Ammon's horn (tissue), 1 donor: Measurements from ENCODE around the gene ZFYVE21.

ENCODE experiments used
- DNase-seq: peaks from one replicate; pipeline ENCODE4 v3.0.0-alpha.2; 2016; ENCODE audit warnings: low spot score

Gene ZFYVE21

DNA sequence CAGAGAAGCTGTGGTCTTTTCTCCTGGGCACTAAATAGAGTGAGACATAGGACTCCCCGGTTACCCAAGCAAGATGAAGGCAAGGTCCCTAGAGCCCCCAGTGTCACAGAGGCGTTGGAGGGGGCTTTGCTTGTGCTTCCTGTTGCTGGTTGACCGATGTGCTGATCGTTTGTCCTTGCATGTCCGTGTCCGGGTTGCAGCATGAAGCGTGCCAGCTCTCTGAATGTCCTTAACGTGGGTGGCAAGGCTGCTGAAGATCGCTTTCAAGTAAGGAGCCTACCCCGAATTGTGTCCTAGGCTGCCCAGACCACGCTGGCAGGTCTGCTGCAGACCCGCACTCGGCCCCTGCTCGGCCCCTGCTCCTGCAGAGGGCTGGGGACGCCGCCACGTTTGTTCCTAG is 23.5 kb upstream of the ZFYVE21 start:
- peak; percentile 3 for DNase-seq

- no peak for DNase-seq
Measured at GRCh38 chr14:103692871-103693270, 22.7 kb upstream of the ZFYVE21 start.

- DNase-seq: no peak
Measured at GRCh38 chr14:103693515-103693914, 22.1 kb upstream of the ZFYVE21 start.

- peak; percentile 30 for DNase-seq
Measured at GRCh38 chr14:103694572-103695026, 21.0 kb upstream of the ZFYVE21 start.

DNA sequence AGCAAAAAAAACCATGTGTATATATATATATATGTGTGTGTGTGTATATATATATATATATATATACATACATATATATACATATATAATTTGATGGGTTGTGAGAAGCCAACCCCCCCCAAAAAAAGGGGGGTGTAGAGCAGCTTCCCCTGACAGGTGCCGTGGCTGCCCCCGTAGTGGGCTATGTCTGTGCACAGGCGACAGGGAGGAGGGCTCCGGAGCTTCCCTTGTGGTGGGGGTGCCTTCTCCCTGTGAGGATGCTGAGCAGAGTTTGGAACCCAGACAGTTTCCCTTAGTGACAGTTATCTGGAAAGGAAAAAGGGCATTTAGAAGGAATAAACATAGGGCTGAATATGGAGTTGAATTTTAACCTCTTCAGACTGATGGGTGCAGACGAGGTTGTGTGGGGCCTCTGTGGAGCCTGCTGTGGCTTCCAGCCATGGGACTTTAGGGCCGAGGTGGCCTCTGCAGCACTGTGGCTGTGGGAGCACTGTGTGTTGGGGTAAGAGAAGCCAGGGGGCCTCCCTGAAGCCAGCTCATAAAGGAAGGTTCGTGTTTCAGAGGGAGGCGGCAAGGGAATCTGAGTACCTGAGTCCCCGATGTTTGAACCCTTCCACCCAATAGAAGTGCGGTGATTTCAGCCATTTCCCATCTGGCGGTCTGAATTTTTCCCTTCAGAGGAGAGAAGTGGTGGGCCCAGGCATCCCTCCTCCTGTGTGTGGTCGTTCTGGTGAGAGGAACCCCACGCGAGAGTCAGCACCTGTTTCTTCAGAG is 20.1 kb upstream of the ZFYVE21 start:
- no peak for DNase-seq

DNA sequence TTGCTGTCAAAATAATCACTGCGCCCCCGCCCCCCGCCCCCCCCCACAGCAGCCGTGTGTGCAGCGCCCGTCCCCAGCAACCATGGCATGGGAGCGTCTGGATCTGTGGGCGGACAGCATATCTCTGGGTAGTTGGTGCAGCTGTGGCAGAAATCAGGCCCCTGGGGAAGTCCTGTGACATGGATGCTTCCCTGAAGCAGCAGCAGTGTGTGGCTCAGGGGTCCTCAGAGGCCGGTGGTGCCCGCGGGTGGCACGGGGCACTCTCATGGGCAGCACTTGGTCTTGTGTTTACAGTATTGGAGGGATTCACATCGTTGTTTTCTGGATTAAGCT is 19.6 kb upstream of the ZFYVE21 start:
- no peak for DNase-seq

- DNase-seq: peak; percentile 3
Measured at GRCh38 chr14:103696466-103697071, 19.0 kb upstream of the ZFYVE21 start.

- DNase-seq: no peak
Measured at GRCh38 chr14:103697206-103697602, 18.4 kb upstream of the ZFYVE21 start.

GRCh38 chr14:103697603-103698379 is 17.8 kb upstream of the ZFYVE21 start:
- DNase-seq: no peak

DNA sequence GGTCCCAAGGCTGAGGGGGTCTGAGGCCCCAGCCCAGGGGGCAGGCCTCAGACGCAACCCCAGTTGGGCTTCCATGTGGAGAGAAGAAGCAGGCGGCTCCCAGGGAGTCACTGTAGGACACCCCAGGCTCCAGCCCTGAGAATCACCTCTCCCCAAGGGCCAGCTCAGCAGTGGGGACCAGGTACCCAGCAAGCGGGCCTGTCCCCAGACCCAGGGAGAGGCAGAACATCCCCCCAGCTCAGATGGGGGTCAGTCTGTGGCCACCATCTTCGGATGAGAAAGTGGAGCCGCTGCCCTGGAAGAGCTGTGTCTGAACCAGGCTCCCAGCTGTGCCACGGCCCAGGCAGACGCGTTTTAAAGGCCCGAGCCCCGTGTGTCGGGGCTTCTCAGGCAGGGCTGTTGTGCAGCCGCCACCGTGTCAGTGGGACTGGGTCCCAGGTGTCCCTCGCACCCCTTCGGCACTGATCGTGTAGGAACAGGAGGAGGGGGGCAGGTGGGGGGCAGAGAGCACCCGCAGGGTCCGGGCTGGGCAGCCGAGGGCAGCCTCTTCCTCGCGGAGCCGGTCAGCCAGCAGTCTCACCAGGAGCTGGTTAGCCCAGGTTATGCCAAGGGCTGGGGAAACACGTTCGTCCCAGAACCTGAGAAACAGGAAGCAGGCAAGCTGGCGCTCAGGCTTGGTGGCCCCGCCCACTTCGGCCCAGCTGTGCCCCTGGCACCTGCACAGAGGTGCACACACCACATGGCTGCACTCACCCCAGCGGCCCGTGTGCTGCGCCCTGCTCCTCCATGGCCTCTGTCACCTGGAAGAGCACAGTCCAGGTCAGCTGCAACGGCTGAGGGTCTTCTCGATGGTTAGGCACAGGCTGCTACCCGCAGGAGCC is 17.0 kb upstream of the ZFYVE21 start:
- DNase-seq: no peak

GRCh38 chr14:103699261-103699661 is 16.3 kb upstream of the ZFYVE21 start:
- no peak for DNase-seq

DNA sequence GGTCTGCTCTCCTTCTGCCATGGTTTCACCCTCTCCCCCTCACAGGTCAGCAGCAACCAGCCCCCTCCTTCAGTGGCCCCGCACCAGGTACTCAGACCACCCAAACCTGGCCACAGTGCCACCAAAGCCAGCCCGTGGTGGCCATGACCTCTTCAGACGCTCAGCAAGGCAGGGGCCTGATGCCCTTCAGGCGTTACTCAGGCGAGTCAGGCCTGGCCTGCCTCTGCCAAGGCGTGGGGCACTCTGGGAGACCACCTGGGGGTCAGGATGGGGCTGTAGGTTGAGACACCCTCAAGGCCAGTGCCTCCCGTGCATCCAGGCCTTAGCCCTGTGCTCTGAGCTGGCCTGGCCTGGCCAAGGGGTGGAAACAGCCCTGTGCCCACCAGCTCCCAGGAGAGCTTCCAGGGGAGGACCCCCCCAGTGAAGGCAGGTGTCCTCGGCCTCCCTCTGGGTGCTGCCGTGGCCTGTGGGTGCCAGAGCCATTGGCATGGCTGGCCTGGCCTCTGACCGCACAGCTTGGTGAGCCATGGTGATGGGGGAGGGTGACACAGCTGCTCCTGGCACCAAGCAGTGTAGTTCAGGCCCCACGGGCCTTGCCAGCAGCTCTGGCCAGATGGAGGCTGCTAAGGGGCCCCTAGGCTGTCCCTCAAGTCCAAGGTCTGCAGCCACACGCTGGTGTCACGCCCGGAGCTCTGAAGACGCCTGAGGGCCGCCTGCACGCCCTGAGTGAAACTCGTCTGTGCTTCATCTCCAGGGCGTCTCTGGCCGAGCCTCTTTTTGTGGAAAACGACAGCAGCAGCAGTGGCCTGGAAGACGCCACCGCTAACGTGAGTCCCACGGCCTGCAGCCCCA is 15.5 kb upstream of the ZFYVE21 start:
- peak; percentile 88 for DNase-seq

DNA sequence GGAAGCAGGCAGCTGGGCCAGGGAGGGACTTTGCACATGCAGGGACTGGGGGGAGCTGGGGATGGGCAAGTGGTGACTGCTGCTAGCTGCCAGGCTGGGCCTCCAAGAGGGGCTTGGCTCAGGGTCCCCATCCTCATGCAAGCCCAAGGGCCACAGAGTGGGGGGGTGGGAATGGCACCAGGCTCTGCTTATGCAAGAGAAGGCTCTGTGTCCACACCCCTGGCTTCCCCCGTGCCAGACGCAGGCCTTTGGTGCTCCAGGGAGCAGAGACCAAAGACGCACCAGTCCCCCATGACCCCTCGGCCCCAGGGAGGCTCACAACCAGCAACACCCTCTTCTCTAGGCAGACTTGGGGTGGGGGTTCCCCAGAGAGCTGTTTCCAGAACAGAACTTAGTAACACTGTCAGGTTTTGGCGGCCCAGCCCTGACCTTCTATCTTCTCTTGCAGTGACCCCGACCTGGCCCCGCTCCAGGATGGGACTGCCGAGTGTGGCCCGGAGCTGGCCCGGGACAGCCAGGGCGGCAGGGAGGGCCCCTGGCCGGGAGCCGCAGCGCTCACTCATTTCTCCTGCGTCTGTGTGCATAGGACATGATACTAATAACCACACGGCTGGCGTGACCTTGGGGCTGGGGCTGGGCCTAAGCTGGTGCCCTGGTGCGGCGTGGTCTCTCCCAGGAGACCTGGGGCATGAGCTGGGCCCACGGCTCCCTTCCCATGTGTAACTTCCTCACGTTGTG is 14.7 kb upstream of the ZFYVE21 start:
- no peak for DNase-seq

DNA sequence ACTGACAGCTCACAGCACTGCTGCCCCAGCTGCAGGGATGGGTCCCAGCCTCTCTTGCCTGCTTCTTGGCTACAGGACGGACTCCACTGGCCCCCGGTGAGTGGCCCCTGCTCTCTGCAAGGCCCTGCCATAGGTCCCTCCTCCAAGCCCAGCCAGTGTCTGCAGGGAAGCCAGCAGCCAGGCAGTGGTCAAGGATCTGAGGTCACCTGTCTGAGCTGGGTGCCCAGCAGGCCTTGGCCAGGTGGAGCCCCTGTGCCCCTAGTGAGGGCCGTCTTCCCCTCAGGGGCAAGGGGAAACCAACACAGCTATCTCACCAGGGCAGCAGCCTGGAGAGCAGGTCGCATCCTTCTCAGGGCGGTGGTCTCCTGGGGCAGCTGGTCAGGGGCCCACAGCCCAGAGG is 13.5 kb upstream of the ZFYVE21 start:
- no peak for DNase-seq

DNA sequence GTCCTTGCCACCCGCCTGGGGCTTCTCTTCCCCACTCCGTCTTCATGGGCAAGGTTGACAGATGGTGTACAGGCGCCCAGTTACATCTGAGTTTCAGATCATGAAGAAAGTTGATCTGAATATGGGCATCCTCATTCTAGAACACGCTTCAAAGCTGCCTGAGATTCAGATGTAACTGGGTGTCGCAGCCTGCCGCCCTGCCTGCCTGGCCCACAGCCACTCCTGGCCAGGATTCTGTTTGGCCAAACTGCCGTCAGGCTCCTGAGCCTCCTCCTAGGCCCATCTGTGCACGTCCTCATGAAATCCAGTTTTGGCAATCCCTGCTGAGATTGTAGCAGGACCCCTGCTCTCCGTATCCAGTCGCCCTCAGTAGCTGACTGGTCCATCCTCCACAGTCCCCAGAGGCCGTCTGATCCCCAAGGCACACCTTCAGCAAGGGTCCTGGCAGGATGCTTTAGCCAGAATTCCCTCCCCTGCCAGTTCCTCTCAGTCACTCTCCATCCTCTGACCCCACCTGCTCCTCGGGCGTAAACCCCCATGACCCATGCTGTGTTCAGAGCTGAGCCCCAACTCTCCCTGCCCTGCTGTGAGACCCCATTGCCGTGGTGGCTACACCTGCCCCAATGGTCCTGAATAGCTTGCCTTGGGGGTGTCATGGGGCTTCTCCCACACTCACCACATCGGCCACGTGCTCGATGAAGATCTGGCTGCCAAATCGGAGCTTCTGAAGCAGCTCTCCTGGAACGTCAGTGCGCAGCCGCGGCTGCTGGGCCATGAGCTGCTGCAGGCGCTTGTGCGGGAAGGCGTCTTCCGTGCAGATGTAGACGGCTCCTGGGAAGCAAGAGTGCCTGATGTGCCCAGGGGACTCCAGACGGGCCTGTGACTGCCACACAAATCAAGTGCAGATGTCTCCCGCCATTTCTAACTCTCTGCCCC is 12.8 kb upstream of the ZFYVE21 start:
- DNase-seq: no peak

DNA sequence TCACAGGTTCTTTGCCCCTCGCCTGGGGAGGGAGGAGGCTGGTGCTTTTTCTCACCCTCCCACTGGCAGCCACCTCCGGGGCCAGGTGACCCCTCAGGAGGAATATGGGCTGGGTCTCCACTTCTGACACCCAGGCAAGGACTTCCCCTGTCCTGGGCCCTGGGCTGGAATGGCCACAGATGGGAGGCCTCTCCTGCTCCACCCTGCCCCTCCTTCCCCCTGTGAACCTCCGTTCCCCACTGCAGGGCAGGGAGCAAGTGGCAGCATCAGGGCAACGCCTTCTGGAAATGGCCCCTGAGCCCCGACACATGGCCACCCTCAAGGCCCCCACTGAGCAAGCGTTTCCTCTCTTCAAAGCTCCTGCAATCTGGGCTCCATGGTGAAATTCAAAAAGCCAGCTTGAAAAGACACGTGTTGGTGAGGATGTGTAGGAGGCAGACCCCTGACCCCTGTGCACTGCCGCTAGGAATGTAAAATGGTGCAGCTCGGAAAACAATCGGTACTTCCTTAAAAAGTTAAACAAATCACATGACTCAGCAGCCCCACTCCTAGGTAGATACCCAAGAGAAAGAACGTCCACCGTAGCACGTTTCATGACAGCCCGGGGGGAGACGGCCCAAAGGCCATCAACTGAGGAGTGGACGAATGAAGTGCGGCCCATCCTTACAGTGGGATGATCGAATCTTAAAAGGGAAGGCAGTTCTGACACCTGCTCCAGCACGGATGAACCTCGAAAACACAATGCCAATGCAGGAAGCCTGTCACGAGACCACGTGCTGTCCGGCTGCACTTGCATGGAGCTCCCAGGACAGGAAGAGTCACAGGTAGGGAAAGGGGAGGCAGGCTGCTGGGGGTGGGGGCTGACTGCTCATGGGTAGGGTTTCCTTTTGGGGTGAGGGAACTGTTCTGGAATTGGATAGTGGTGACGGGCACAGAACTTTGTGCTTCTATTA is 11.9 kb upstream of the ZFYVE21 start:
- DNase-seq: no peak

- DNase-seq: no peak
Measured at GRCh38 chr14:103704708-103705107, 10.9 kb upstream of the ZFYVE21 start.

- DNase-seq: no peak
Measured at GRCh38 chr14:103705118-103705503, 10.5 kb upstream of the ZFYVE21 start.
